HepG2 (cell line): ENCODE data around the gene MARVELD3. TPM values are rescaled to one million over a fixed set of nuclear protein-coding genes. Genes with fewer than 3 reads are reported as not detected.
A peak's percentile ranks its signal among the peaks of the same experiment; 100 is the strongest.

ENCODE experiments used
- ARNT2 ChIP-seq: sonication (generic); formaldehyde crosslinking; IDR thresholded peaks from 2 replicates; pipeline ENCODE4 v1.8.0; 2022; ENCODE audit warnings: mild to moderate bottlenecking, low read depth, missing genetic modification reagents, moderate library complexity
- ATF7 ChIP-seq, 2 experiments: fragments of 450-650 bp in 1 of 2; sonication (generic) in 1 of 2; formaldehyde crosslinking in 1 of 2; IDR thresholded peaks; 2 replicates each; pipeline versions ENCODE4 v1.4.0 to v1.6.1; 2016 to 2020; ENCODE audit warnings: antibody characterized with exemption in 1 of 2, mild to moderate bottlenecking in 1 of 2, missing genetic modification reagents in 1 of 2
- CBFB ChIP-seq: sonication (generic); formaldehyde crosslinking; IDR thresholded peaks from 2 replicates; pipeline ENCODE4 v1.4.0; 2020; ENCODE audit warnings: missing genetic modification reagents
- CC2D1A ChIP-seq: sonication (generic); formaldehyde crosslinking; IDR thresholded peaks from 2 replicates; pipeline ENCODE4 v1.8.1; 2023; ENCODE audit warnings: mild to moderate bottlenecking, missing genetic modification reagents
- DNMT3B ChIP-seq: conservative IDR thresholded peaks from 2 replicates; pipeline ENCODE4 v1.6.1; 2016; ENCODE audit warnings: missing biosample characterization, control low read depth
- ELF3 ChIP-seq: IDR thresholded peaks from 2 replicates; pipeline ENCODE4 v1.6.1; 2016; ENCODE audit warnings: missing genetic modification reagents, missing compliant biosample characterization
- FOXK2 ChIP-seq: fragments of 450-650 bp; IDR thresholded peaks from 2 replicates; pipeline ENCODE4 v1.6.1; 2016
- JDP2 ChIP-seq: sonication (generic); formaldehyde crosslinking; IDR thresholded peaks from 2 replicates; pipeline ENCODE4 v1.8.1; 2022; ENCODE audit warnings: missing genetic modification reagents, borderline replicate concordance
- MIER2 ChIP-seq: IDR thresholded peaks from 2 replicates; pipeline ENCODE4 v1.6.1; 2016; ENCODE audit warnings: missing biosample characterization, missing genetic modification reagents
- PCBP2 ChIP-seq: fragments of 200-400 bp; formaldehyde crosslinking; optimal IDR thresholded peaks from 2 replicates; pipeline ENCODE3; 2018; ENCODE audit warnings: low read length, low read depth; ENCODE audit not compliant: poor library complexity, severe bottlenecking
- PHB2 ChIP-seq: fragments of 450-650 bp; IDR thresholded peaks from 2 replicates; pipeline ENCODE4 v1.6.1; 2018; ENCODE audit not compliant: partially characterized antibody
- PHF5A ChIP-seq: IDR thresholded peaks from one replicate; pipeline ENCODE4 v1.6.1; 2018; ENCODE audit warnings: low read depth, missing genetic modification reagents; ENCODE audit not compliant: unreplicated experiment
- PPARG ChIP-seq: conservative IDR thresholded peaks from 2 replicates; pipeline ENCODE4 v1.6.1; 2016; ENCODE audit warnings: missing biosample characterization, missing genetic modification reagents
- RBFOX2 ChIP-seq: fragments of 200-400 bp; formaldehyde crosslinking; IDR thresholded peaks from 2 replicates; pipeline ENCODE4 v1.6.1; 2017; ENCODE audit warnings: low read depth, mild to moderate bottlenecking, low read length
- SMAD1 ChIP-seq: sonication (generic); formaldehyde crosslinking; IDR thresholded peaks from 2 replicates; pipeline ENCODE4 v1.4.0; 2020; ENCODE audit warnings: missing genetic modification reagents, low read depth, mild to moderate bottlenecking, borderline replicate concordance
- ZBTB7A ChIP-seq: sonication (generic); formaldehyde crosslinking; IDR thresholded peaks from 2 replicates; pipeline ENCODE4 v1.8.0; 2022; ENCODE audit warnings: mild to moderate bottlenecking, missing genetic modification reagents
- ZNF101 ChIP-seq: sonication (generic); formaldehyde crosslinking; IDR thresholded peaks from 2 replicates; pipeline ENCODE4 v1.4.0; 2020; ENCODE audit warnings: mild to moderate bottlenecking, low read depth, missing genetic modification reagents, borderline replicate concordance
- ZNF143 ChIP-seq: sonication (generic); formaldehyde crosslinking; IDR thresholded peaks from 2 replicates; pipeline ENCODE4 v1.4.0; 2020; ENCODE audit warnings: missing genetic modification reagents
- ZNF225 ChIP-seq: sonication (generic); formaldehyde crosslinking; IDR thresholded peaks from 2 replicates; pipeline ENCODE4 v1.4.0; 2020; ENCODE audit warnings: mild to moderate bottlenecking, missing genetic modification reagents
- ZNF263 ChIP-seq: sonication (generic); formaldehyde crosslinking; IDR thresholded peaks from 2 replicates; pipeline ENCODE4 v1.4.0; 2020; ENCODE audit warnings: missing genetic modification reagents
- ZNF292 ChIP-seq: sonication (generic); formaldehyde crosslinking; IDR thresholded peaks from 2 replicates; pipeline ENCODE4 v1.8.1; 2022; ENCODE audit warnings: mild to moderate bottlenecking, low read depth, missing genetic modification reagents, borderline replicate concordance
- ZNF296 ChIP-seq: sonication (generic); formaldehyde crosslinking; conservative IDR thresholded peaks from 2 replicates; pipeline ENCODE4 v1.5.0; 2020; ENCODE audit warnings: mild to moderate bottlenecking, missing genetic modification reagents
- ZNF556 ChIP-seq: sonication (generic); formaldehyde crosslinking; IDR thresholded peaks from 2 replicates; pipeline ENCODE4 v1.4.0; 2020; ENCODE audit warnings: mild to moderate bottlenecking, missing genetic modification reagents, borderline replicate concordance
- ZNF562 ChIP-seq: sonication (generic); formaldehyde crosslinking; IDR thresholded peaks from 2 replicates; pipeline ENCODE4 v1.8.0; 2022; ENCODE audit warnings: missing genetic modification reagents, borderline replicate concordance
- ZNF670 ChIP-seq: sonication (generic); formaldehyde crosslinking; IDR thresholded peaks from 2 replicates; pipeline ENCODE4 v1.8.0; 2022; ENCODE audit warnings: mild to moderate bottlenecking, missing genetic modification reagents, borderline replicate concordance
- ZNF720 ChIP-seq: sonication (generic); formaldehyde crosslinking; IDR thresholded peaks from 2 replicates; pipeline ENCODE4 v1.4.0; 2020; ENCODE audit warnings: missing genetic modification reagents
- ZNF749 ChIP-seq: sonication (generic); formaldehyde crosslinking; IDR thresholded peaks from 2 replicates; pipeline ENCODE4 v1.8.0; 2022; ENCODE audit warnings: mild to moderate bottlenecking, missing genetic modification reagents, moderate library complexity, borderline replicate concordance
- ZNF776 ChIP-seq: sonication (generic); formaldehyde crosslinking; IDR thresholded peaks from 2 replicates; pipeline ENCODE4 v1.4.0; 2020; ENCODE audit warnings: mild to moderate bottlenecking, missing genetic modification reagents
- ZSCAN22 ChIP-seq: sonication (generic); formaldehyde crosslinking; IDR thresholded peaks from 2 replicates; pipeline ENCODE4 v1.4.0; 2020; ENCODE audit warnings: mild to moderate bottlenecking, missing genetic modification reagents
- polyA plus RNA-seq, 8 experiments: library from polyadenylated mRNA; depleted of rRNA in 3 of 8; stranded (reverse) in 7 of 8; unstranded in 1 of 8; fragments of >200 nt; fragmentation: Illumina TruSeq in 4 of 8; extraction: Trizol in 4 of 8; gene quantifications; 2 replicates each; pipeline versions ENCODE4 v1.2.1 to v1.2.3, GENCODE V29; 2011 to 2016; ENCODE audit warnings: low read depth in 4 of 8, missing spikeins in 1 of 8, mixed read lengths in 1 of 8; ENCODE audit not compliant: insufficient read depth in 1 of 8
- total RNA-seq, 5 experiments: library from RNA; depleted of rRNA; stranded (reverse); fragments of >200 nt; fragmentation: Illumina TruSeq; extraction: Trizol; gene quantifications; 2 replicates each; pipeline ENCODE4 v1.2.3, GENCODE V29; 2016; ENCODE audit warnings: low read depth in 1 of 5
- TF ChIP-seq, protein P1 (sequence below): sonication (generic); formaldehyde crosslinking; IDR thresholded peaks from 2 replicates; pipeline ENCODE4 v1.4.0; 2020; ENCODE audit warnings: missing genetic modification reagents, mild to moderate bottlenecking, borderline replicate concordance
- TF ChIP-seq, protein P2 (sequence below): sonication (generic); formaldehyde crosslinking; IDR thresholded peaks from 2 replicates; pipeline ENCODE4; 2020; ENCODE audit warnings: missing genetic modification reagents, mild to moderate bottlenecking, borderline replicate concordance

Gene MARVELD3
- total and polyA plus RNA-seq, 2 of the 13 experiments (the other 11 are each of a cell fraction or from before 2014, with no cell fraction given) = 4.8 to 5.6 TPM

DNA sequence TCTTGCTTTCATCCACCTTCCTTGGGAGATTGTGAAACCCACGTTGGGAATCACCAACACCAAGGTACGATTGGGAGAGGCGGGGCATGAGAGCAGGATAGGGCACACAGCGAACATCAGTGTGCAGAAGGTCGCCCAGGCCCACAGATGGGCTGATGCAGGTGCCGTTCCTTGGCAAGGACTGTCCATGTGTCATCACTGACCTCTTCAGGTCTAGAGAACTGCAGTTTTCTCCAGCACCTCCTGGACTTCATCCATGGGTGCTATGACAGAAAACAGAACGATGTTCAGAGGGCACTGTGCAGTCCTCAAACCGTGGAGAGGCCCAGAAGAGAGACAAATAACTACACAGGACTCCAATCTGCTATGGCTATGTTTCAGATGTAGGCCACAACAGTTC, 25.2 kb upstream of the MARVELD3 start (continued):
- no peak for TF ChIP-seq ZNF225 (CRISPR knock-in tag)
- TF ChIP-seq ELF3 (CRISPR knock-in tag) = 0 out of 2 replicates have a peak, but pooled peaks have one; percentile 27
- no peak for TF ChIP-seq ZNF263 (CRISPR knock-in tag)
- TF ChIP-seq ZNF670 = no peak
- no peak for TF ChIP-seq MIER2 (CRISPR knock-in tag)
- 0 out of 2 replicates have a peak, but pooled peaks have one; percentile 50 for TF ChIP-seq ZNF776 (CRISPR knock-in tag)
- no peak for TF ChIP-seq ZNF720 (CRISPR knock-in tag)
- TF ChIP-seq ATF7 (IDR thresholded peaks at IDR 0.05) = no peak
- no peak for TF ChIP-seq ATF7 (CRISPR knock-in tag; IDR thresholded peaks at IDR 0.05)
- no peak for TF ChIP-seq FOXK2
- TF ChIP-seq SMAD1 (CRISPR knock-in tag) = no peak; the same call in 1 of the 2 replicates
- TF ChIP-seq RBFOX2 = no peak
- TF ChIP-seq ZBTB7A (CRISPR knock-in tag) = peak; percentile 47; the same call in 1 of the 2 replicates
- TF ChIP-seq ZNF749 (CRISPR knock-in tag) = no peak
- no peak for TF ChIP-seq PHB2
- TF ChIP-seq PCBP2 = no peak
- TF ChIP-seq ZSCAN22 (CRISPR knock-in tag) = no peak
- no peak for TF ChIP-seq ARNT2
- no peak for TF ChIP-seq CBFB
- TF ChIP-seq ZNF101 (CRISPR knock-in tag) = no peak
- no peak for TF ChIP-seq ZNF296
- TF ChIP-seq DNMT3B (CRISPR knock-in tag) = no peak
- TF ChIP-seq PHF5A (CRISPR knock-in tag) = no peak
- TF ChIP-seq, protein P1, sequence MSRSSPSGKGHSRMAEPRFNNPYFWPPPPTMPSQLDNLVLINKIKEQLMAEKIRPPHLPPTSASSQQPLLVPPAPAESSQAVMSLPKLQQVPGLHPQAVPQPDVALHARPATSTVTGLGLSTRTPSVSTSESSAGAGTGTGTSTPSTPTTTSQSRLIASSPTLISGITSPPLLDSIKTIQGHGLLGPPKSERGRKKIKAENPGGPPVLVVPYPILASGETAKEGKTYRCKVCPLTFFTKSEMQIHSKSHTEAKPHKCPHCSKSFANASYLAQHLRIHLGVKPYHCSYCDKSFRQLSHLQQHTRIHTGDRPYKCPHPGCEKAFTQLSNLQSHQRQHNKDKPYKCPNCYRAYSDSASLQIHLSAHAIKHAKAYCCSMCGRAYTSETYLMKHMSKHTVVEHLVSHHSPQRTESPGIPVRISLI (CRISPR knock-in tag) = peak; percentile 67; the same call in 1 of the 2 replicates
- TF ChIP-seq, protein P2, sequence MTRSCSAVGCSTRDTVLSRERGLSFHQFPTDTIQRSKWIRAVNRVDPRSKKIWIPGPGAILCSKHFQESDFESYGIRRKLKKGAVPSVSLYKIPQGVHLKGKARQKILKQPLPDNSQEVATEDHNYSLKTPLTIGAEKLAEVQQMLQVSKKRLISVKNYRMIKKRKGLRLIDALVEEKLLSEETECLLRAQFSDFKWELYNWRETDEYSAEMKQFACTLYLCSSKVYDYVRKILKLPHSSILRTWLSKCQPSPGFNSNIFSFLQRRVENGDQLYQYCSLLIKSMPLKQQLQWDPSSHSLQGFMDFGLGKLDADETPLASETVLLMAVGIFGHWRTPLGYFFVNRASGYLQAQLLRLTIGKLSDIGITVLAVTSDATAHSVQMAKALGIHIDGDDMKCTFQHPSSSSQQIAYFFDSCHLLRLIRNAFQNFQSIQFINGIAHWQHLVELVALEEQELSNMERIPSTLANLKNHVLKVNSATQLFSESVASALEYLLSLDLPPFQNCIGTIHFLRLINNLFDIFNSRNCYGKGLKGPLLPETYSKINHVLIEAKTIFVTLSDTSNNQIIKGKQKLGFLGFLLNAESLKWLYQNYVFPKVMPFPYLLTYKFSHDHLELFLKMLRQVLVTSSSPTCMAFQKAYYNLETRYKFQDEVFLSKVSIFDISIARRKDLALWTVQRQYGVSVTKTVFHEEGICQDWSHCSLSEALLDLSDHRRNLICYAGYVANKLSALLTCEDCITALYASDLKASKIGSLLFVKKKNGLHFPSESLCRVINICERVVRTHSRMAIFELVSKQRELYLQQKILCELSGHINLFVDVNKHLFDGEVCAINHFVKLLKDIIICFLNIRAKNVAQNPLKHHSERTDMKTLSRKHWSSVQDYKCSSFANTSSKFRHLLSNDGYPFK (CRISPR knock-in tag) = no peak; the same call in 1 of the 2 replicates
- TF ChIP-seq JDP2 = no peak
- TF ChIP-seq PPARG = peak; percentile 67
- TF ChIP-seq ZNF143 (CRISPR knock-in tag) = no peak
- TF ChIP-seq CC2D1A (CRISPR knock-in tag) = no peak
- no peak for TF ChIP-seq ZNF562
- no peak for TF ChIP-seq ZNF556
- TF ChIP-seq ZNF292 (CRISPR knock-in tag) = peak; percentile 68; the same call in 1 of the 2 replicates
